NCI-H2196 treated with DMSO at 0.1 percent for 48 hours (cell line): ENCODE data around the gene RPTN.

Experiments
- DNase-seq: peaks from one replicate; lab custom pipeline; 2025; ENCODE audit not compliant: unreplicated experiment; lab: John Stamatoyannopoulos, UW

Gene RPTN, protein sequence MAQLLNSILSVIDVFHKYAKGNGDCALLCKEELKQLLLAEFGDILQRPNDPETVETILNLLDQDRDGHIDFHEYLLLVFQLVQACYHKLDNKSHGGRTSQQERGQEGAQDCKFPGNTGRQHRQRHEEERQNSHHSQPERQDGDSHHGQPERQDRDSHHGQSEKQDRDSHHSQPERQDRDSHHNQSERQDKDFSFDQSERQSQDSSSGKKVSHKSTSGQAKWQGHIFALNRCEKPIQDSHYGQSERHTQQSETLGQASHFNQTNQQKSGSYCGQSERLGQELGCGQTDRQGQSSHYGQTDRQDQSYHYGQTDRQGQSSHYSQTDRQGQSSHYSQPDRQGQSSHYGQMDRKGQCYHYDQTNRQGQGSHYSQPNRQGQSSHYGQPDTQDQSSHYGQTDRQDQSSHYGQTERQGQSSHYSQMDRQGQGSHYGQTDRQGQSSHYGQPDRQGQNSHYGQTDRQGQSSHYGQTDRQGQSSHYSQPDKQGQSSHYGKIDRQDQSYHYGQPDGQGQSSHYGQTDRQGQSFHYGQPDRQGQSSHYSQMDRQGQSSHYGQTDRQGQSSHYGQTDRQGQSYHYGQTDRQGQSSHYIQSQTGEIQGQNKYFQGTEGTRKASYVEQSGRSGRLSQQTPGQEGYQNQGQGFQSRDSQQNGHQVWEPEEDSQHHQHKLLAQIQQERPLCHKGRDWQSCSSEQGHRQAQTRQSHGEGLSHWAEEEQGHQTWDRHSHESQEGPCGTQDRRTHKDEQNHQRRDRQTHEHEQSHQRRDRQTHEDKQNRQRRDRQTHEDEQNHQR

DNA sequence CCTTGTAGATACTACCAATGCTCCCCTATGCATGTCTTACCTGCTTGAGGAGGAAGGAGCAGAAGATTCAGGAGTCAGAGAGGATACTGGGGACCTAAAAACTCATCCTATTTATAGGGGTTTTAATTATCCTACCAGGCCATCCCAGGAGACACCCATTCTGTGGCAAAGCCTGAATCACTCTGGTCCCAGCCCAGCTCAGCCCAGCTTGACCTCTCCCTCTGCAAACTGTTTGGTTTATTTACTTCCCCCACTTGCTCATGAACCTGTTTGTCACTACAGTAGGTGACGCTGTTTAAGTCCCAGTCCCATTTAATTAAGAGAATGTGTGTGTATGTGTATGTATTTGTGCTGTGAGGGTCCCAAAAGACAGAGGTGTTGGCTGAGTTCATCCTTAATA lies at the start of gene RPTN:
TSS of gene RPTN (minus strand) at position 85 of the 400 bp plus-strand sequence. CDS start 1,339 bp downstream, outside the sequence.
- DNase-seq: no peak

- DNase-seq: no peak
Measured at GRCh38 chr1:152198982-152199381, 40.0 kb upstream of the RPTN start.

DNA sequence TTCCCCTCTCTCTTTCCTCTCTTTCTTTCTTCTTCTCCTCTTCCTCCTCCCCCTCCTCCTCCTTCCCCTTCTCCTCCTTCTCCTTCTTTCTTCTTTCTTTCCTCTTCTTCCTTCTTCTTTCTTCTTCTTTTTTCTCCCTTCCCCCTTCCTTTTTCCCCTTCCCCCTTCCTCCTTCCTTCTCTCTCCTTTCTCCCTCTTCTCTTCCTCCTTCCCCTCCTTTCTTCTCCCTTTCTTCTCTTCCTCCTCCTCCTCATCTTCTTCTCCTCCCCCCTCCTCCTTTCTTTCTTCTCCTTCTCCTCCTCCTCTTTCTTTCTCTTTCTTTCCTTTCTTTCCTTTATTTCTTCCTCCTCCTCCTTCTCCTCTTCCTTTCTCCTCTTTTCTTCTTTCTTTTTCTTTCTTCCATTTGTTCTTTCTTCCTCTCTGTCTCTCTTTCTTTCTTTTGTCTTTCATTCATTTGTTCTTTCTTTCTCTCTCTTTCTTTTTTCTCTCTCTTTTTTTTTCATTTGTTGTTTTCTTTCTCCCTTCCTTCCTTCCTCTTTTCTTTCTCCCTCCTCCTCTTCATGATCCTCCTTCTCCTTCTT lies 38.4 kb upstream of the RPTN start:
- no peak for DNase-seq

DNA sequence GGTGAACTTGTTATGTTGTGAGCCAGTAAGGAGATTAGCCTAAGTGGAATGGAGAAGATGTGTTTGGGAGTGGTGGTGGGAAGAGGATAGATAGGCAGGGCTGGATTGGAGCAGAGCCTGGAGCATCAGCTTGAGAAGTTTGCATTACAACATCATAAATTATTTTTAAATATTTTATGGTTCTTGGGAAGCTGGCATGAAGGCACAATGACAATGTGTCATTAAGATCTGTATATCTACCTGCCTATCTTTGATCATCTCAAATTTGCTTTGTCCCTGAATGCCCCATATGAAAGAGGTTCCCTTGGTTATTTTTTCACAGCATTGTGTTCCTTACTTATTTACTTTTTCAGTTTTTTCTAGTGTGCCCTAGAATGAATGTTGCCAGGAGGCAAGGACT lies 32.7 kb upstream of the RPTN start:
- DNase-seq: no peak

GRCh38 chr1:152191260-152191659 lies 32.2 kb upstream of the RPTN start:
- DNase-seq: no peak

DNA sequence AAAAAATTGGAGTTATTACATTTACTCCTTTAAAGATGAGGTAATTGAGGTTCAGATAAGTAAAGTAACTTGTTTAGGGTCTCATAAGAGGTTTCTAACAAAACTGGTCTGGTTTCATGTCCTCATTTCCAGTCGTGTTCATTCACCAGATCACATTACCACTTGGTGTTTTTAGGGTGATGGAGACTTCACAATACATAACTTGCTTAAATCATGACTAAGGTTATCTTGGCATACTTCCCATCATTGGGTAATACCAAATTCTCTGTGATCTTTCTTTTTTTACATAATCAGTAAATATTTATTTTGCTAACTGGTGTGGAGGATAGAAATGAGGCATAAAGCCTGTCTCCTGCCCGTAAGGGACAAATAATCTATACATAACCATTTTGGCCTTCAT lies 31.6 kb upstream of the RPTN start:
- DNase-seq: no peak

DNA sequence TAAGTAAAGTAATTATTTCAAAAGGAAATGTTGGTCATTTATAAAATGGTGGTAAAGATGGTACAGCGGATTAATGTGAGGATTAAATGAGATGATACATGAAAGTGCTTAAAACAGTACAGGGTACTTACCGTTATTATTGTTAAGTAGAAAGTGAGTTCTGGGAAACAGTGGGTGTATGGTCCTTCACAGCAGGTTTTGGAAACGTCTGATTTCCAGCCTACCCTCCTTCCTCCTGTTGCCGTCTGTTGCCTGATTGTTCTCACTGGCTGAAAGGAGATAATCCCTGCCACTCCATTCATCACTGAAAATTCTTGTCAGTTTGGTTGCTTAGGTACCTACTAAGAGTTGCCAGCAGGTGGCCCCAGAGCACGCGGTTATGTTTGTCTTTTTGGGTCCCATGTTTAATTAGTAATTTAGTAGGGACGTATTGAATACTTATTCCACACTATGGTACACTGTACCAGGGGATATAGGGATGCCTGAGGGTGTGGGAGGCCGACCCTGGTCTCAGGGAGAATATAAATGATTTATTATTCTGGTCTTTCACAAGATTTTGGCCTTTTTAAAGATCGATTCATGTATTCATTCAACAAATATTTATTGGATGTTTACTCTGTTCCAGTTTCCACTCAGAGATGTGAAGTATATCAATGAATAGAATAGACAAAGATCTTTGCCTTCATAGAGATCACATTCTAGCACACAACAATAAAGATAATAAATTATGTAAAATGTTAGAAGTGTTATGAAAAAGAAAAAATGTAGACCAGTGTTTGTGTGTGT lies 30.8 kb upstream of the RPTN start:
- DNase-seq: no peak

DNA sequence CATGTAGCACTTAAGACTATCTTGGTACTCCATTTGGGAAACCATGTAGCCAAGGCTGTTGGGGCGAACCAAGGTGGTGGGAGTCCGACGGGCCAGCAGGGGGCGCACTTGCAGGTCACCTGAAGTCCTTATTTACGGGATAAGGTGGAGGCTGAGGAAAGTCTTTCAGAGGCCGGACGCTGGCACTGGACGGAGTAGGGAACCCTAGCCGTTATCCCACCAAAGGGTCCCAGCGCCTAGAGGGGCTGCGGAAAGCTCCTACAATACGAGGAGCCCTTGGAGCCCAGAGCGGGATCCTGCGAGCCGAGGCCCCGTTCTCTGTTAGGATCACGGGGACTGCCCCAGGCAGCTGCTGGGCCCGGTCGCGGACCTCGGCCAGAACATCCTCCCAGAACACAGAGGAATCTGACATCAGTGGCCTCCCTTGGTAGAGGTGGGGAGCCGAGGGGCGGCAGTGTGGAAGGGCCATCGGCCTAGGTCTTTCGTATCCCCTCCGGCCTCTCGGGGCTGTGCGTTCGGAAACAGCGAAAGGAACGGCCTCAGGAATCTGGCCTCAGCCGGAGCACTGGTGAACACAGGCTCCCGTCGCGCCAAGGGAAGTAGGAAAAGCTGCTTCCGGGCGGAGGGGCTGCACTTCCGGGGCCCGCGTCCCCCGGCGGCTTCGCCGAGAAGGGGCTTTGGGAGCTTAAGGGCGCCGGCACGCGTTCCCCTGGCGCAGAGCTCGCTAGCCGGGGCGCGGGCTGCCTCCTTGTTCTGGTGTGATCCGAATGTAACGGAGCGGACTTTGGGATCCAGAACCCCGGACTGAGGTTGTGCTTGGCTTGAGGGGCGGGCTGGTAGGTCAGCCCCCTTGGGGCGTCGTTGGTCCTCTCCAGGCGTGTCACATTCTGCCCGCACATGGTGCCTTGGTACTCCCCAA lies 29.9 kb upstream of the RPTN start:
- no peak for DNase-seq

DNA sequence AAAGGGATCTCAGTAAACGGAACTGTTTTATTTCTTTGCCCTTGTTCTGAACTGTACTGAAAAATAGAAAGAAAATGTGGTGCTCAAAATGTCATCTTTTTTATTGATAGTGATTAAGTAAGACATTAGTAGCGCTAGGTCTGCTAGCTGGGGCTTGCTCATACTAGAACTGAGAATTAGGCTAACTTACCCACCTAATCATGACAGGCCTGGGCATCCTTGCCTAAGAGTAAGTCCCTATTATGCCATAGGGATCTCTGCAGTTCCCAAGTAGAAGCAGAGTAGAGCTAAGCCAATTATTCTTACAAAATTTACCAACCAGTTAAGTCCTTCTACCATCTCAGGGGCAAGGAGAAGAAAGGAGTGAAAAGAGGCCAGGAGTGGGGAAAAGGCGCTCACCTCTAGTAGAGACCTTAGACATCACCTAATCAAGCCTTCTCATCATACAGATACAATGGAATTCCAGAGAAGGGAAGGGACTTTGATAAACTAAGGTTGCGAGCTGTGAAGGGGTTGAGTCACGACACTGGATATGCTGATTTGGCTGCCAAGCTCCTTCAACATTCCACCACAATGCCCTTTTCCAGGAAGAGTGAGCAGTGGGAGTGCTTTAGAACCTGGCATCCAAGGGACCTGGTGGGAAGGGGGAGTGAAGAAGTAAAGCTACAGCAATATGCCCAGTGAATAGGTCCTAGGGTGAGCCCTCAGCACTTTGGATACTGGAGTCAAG lies 27.7 kb upstream of the RPTN start:
- DNase-seq: no peak

DNA sequence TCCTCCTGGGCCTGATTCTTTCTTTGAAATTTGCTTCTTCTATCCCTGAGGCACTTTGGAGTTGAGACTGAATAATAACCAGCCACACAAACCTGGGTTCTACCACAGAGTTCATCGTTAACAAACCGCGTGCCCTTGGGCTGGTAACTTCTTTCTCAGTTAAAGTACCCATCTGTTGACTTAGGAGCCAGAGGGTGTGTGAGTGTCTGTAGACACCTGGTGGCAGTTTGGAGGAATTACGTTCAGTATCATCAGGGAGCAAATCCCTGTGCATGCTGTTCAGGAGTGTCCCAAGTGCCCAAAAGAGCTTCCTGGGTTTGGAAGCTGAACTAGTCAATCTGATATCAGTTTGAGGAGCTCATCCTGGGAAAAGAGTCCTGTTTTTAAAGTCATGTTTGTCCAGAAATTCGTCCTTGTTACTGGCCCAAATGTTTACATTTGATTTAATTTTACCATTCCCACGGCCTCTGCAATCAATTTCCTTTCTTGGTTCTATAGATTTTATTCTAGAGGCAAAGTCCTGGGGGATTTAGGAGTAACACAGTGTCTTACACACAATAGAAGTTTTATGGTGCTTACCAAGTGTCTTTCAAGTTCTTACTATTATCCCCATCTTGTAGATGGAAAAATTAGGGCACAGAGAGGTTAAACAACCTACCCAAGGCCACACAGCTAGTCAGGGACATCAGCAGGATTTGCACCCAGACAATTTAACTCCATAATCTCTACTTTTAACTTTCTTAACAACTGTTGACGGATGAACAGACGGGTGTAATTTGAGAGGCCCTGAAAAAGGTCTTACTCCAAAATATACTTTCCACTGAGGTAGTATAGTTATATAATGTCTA lies 26.7 kb upstream of the RPTN start:
- peak; percentile 42 for DNase-seq

DNA sequence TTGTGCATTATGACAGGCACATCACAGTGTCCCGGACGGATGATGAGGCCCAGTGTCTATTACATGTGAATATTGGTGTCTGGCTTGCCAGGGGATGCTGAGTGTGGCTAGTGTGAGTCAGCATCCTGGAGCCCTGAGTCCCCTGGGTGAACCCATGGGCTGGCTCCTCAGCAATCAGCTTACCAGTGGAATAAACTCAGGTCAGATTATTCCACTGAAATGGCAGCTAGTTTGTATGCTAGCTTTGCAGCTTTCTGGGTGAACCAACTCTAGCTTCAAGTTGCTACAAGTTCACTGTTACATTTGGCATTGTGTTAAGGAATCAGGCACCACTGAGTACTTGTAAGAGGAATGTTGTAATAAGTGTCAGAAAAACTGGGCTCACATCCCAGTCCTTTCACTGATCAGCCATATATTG lies 23.9 kb upstream of the RPTN start:
- no peak for DNase-seq

GRCh38 chr1:152182431-152182830 lies 23.4 kb upstream of the RPTN start:
- DNase-seq: no peak

DNA sequence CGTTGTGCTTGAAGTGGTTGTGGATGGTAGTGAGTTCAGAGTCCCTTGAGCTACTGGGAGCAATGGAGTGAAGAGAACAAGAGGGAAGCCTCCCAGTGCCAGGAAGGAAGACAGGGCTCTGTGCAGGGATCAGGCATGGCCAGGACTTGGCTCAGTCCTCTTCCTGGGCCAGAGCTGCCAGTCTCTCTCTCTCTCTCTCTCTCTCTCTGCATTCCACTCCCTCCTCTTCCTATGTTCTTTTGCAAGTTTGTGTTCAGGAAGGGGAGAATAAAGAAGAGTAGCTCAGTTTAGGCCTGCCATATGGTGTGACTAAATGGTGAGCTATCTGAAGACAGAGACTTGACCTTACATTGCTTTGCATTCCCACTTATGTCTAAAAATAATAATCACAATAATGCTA lies 20.5 kb upstream of the RPTN start:
- DNase-seq: no peak

GRCh38 chr1:152170287-152170905 lies 11.4 kb upstream of the RPTN start:
- DNase-seq: no peak

DNA sequence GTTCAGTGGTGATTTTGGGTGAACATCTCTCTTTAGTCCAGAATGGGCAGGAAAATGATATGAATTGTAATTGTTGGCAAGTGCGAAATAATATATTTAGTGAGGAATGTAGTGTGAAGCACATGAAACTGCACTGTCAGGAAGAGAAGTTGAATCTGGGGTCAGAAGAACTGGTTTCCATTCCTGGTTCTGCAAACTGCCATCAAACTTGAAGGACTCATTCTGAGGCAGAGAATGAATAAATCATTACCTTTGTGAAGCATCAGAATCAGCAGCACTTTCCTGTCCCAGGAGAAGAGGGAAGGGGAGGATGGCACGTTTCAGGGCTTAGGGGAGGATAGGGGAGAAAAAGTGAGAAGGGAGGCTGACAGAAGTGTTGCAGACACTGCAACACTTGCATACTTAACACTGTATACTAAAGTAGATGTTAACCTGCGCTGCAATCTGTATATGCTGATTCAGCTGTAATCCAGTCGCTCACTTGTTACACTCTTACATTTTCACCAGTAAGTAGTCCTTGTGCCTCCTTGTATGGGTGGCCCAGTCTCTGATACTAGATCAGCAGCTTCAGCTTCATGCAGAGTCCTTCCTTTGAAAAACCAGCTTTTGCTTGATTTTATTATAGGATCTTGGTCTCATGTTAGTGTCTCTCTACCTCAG lies 10.5 kb upstream of the RPTN start:
- DNase-seq: no peak

GRCh38 chr1:152168535-152168868 lies 9.5 kb upstream of the RPTN start:
- no peak for DNase-seq

DNA sequence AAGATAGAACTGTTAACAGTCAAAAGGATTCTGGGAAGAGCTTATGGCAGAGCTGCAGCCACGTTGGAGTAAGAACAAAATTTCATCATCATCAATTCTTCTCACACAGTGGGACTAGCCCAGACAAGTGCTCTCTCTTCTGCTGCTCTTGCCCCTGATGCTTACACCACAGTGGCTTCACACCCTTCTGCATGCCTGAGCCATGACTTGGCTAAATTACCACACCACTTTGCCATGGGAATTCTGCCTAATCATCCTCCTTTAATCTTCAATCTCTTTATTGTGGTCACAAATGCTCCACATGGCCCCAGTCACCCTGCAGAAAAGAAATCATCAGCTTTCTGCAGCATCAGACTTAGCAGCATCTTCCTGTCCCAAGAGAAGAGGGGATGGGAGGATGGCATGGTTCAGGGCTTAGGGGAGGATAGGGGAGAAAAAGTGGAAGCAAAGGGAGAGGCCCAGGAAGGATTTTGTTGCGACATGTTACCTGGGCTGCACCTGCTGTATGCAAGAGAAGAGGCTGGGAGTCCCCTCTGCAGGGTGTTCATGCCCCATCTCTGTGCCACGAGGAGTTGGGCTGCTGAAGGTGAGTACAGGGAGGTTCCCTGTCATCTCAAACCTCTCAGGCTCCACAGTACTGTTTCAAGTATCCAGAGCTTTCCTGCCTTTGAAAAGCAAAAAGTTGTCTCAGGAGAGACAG lies 9.0 kb upstream of the RPTN start:
- DNase-seq: no peak
